ENCODE measurements around the gene LRRC14B.

GRCh38 chr5:171801-172331, 19.4 kb upstream of the LRRC14B start:
- TF ChIP-seq, protein P1, sequence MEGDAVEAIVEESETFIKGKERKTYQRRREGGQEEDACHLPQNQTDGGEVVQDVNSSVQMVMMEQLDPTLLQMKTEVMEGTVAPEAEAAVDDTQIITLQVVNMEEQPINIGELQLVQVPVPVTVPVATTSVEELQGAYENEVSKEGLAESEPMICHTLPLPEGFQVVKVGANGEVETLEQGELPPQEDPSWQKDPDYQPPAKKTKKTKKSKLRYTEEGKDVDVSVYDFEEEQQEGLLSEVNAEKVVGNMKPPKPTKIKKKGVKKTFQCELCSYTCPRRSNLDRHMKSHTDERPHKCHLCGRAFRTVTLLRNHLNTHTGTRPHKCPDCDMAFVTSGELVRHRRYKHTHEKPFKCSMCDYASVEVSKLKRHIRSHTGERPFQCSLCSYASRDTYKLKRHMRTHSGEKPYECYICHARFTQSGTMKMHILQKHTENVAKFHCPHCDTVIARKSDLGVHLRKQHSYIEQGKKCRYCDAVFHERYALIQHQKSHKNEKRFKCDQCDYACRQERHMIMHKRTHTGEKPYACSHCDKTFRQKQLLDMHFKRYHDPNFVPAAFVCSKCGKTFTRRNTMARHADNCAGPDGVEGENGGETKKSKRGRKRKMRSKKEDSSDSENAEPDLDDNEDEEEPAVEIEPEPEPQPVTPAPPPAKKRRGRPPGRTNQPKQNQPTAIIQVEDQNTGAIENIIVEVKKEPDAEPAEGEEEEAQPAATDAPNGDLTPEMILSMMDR (IDR thresholded peaks at IDR 0.05; ENCODE audit: low read depth, low read length, missing input control), result no peak
- TF ChIP-seq MAX (IDR thresholded peaks at IDR 0.05), result no peak
- TF ChIP-seq JUND (IDR thresholded peaks at IDR 0.05), result no peak
- no peak for TF ChIP-seq YY1 (IDR thresholded peaks at IDR 0.05)

Data from liver (tissue), 3 donors.